Measurements from ENCODE around the gene ADCYAP1.

Gene ADCYAP1

GRCh38 chr18:910247-910646, 5.6 kb downstream of the ADCYAP1 start:
- no peak for DNase-seq (ENCODE audit: low spot score)

GRCh38 chr18:911025-911424, 6.4 kb downstream of the ADCYAP1 start:
- DNase-seq (ENCODE audit: low spot score), result no peak

- no peak for DNase-seq (ENCODE audit: low spot score)
Observed at GRCh38 chr18:911486-911885, 6.8 kb downstream of the ADCYAP1 start.

- no peak for DNase-seq (ENCODE audit: low spot score)
Observed at GRCh38 chr18:916562-916961, 11.9 kb downstream of the ADCYAP1 start.

GRCh38 chr18:919078-919477, 14.4 kb downstream of the ADCYAP1 start:
- no peak for DNase-seq (ENCODE audit: low spot score)

GRCh38 chr18:923144-923866, 18.6 kb downstream of the ADCYAP1 start:
- no peak for DNase-seq (ENCODE audit: low spot score)

GRCh38 chr18:924987-925386, 20.3 kb downstream of the ADCYAP1 start:
- DNase-seq (ENCODE audit: low spot score), result no peak

- no peak for DNase-seq (ENCODE audit: low spot score)
Observed at GRCh38 chr18:926946-927345, 22.3 kb downstream of the ADCYAP1 start.

GRCh38 chr18:933082-933481, 28.4 kb downstream of the ADCYAP1 start:
- no peak for DNase-seq (ENCODE audit: low spot score)

- DNase-seq (ENCODE audit: low spot score), result no peak
Observed at GRCh38 chr18:934518-935133, 30.0 kb downstream of the ADCYAP1 start.

GRCh38 chr18:936941-937340, 32.3 kb downstream of the ADCYAP1 start:
- no peak for DNase-seq (ENCODE audit: low spot score)

GRCh38 chr18:939166-939565, 34.5 kb downstream of the ADCYAP1 start:
- DNase-seq (ENCODE audit: low spot score), result no peak

GRCh38 chr18:939958-940357, 35.3 kb downstream of the ADCYAP1 start:
- no peak for DNase-seq (ENCODE audit: low spot score)

- no peak for DNase-seq (ENCODE audit: low spot score)
Observed at GRCh38 chr18:941331-941730, 36.7 kb downstream of the ADCYAP1 start.

GRCh38 chr18:944440-944839, 39.8 kb downstream of the ADCYAP1 start:
- no peak for DNase-seq (ENCODE audit: low spot score)

- no peak for DNase-seq (ENCODE audit: low spot score)
Observed at GRCh38 chr18:949724-950631, 45.3 kb downstream of the ADCYAP1 start.

GRCh38 chr18:950882-951495, 46.3 kb downstream of the ADCYAP1 start:
- no peak for DNase-seq (ENCODE audit: low spot score)

GRCh38 chr18:955384-956066, 50.9 kb downstream of the ADCYAP1 start:
- no peak for DNase-seq (ENCODE audit: low spot score)

- DNase-seq (ENCODE audit: low spot score), result no peak
Observed at GRCh38 chr18:957829-958228, 53.2 kb downstream of the ADCYAP1 start.

- DNase-seq (ENCODE audit: low spot score), result no peak
Observed at GRCh38 chr18:959854-960253, 55.2 kb downstream of the ADCYAP1 start.
